CD4-positive, alpha-beta memory T cell (primary cell): Measurements from ENCODE around the gene METTL18. TPM values are rescaled to one million over a fixed set of nuclear protein-coding genes. Genes with fewer than 3 reads are reported as not detected.

Experiments used
- CTCF ChIA-PET: fragments of 350-600 bp; sonication (Branson Sonifier 250); formaldehyde crosslinking; loops from one replicate; lab custom pipeline; 2021; ENCODE audit warnings: inconsistent platforms; ENCODE audit not compliant: partially characterized antibody; lab: Charles Lee
- POLR2A ChIA-PET: fragments of 350-600 bp; sonication (Branson Sonifier 250); formaldehyde crosslinking; loops from one replicate; lab custom pipeline; 2021; ENCODE audit not compliant: partially characterized antibody; lab: Charles Lee
- DNase-seq, 5 donors: peaks; one replicate each; pipeline versions ENCODE4 v3.0.0 to v3.0.0-alpha.2; 2020 to 2022; ENCODE audit warnings: mixed read lengths in 1 of 5
- H3K27ac ChIP-seq: one replicate; pipeline ENCODE4 v1.7.0; 2013; ENCODE audit warnings: low read depth, low read length
- H3K27me3 ChIP-seq: 2 replicates; pipeline ENCODE4 v1.7.0; 2013; ENCODE audit warnings: mild to moderate bottlenecking, low read length, moderate library complexity; ENCODE audit not compliant: insufficient read depth
- H3K36me3 ChIP-seq: 2 replicates; pipeline ENCODE4 v1.7.0; 2013; ENCODE audit warnings: mild to moderate bottlenecking, low read length, moderate library complexity; ENCODE audit not compliant: insufficient read depth
- H3K4me1 ChIP-seq: 2 replicates; pipeline ENCODE4 v1.7.0; 2013; ENCODE audit warnings: mild to moderate bottlenecking, low read length, moderate library complexity; ENCODE audit not compliant: insufficient read depth
- H3K4me3 ChIP-seq, 2 donors: one replicate each; pipeline ENCODE4 v1.7.0; 2013; ENCODE audit warnings: low read length in 2 of 2, mild to moderate bottlenecking in 1 of 2
- H3K9me3 ChIP-seq, 2 donors: one replicate each; pipeline ENCODE4 v1.7.0; 2013; ENCODE audit warnings: low read length in 2 of 2, control low read depth in 1 of 2; ENCODE audit not compliant: control insufficient read depth in 1 of 2
- H3K27ac Mint-ChIP-seq, 7 donors: one replicate each; pipeline ENCODE4 v1.8.0; 2020 to 2021; ENCODE audit warnings: mixed read lengths in 7 of 7, mild to moderate bottlenecking in 6 of 7, inconsistent platforms in 3 of 7, moderate library complexity in 3 of 7
- H3K27me3 Mint-ChIP-seq, 2 donors: one replicate each; pipeline ENCODE4 v1.8.0; 2020 to 2021; ENCODE audit warnings: mixed read lengths in 2 of 2
- H3K36me3 Mint-ChIP-seq, 2 donors: one replicate each; pipeline ENCODE4 v1.8.0; 2020 to 2021; ENCODE audit warnings: mixed read lengths in 2 of 2, inconsistent platforms in 1 of 2, mild to moderate bottlenecking in 1 of 2
- H3K4me1 Mint-ChIP-seq, 4 donors: one replicate each; pipeline ENCODE4 v1.8.0; 2020 to 2021; ENCODE audit warnings: mixed read lengths in 4 of 4, mild to moderate bottlenecking in 1 of 4
- H3K4me3 Mint-ChIP-seq, 8 donors: one replicate each; pipeline ENCODE4 v1.8.0; 2020 to 2021; ENCODE audit warnings: mixed read lengths in 8 of 8, mild to moderate bottlenecking in 7 of 8, moderate library complexity in 6 of 8, inconsistent platforms in 3 of 8
- H3K9me3 Mint-ChIP-seq, 8 donors: one replicate each; pipeline ENCODE4 v1.8.0; 2020 to 2021; ENCODE audit warnings: mixed read lengths in 8 of 8, mild to moderate bottlenecking in 5 of 8, inconsistent platforms in 3 of 8, moderate library complexity in 1 of 8
- intact Hi-C: fragments of 100-400 bp; cut with micrococcal nuclease; formaldehyde crosslinking; loops from one replicate; pipeline ENCODE4 v1.15.1; 2023
- polyA plus RNA-seq, 2 donors: library from polyadenylated mRNA; unstranded; fragments of 300-500 nt; fragmentation: Illumina TruSeq; gene quantifications; one replicate each; pipeline ENCODE4 v1.2.3, GENCODE V29; 2021
- total RNA-seq, 2 experiments: library from RNA; stranded (reverse); gene quantifications; one replicate each; pipeline ENCODE4 v1.2.3, GENCODE V29; 2021

METTL18 gene
- total RNA-seq (10 to 100 TPM; 21.0 to 23.8 TPM), polyA plus RNA-seq (10 to 100 TPM; 16.9 to 31.0 TPM)

DNA sequence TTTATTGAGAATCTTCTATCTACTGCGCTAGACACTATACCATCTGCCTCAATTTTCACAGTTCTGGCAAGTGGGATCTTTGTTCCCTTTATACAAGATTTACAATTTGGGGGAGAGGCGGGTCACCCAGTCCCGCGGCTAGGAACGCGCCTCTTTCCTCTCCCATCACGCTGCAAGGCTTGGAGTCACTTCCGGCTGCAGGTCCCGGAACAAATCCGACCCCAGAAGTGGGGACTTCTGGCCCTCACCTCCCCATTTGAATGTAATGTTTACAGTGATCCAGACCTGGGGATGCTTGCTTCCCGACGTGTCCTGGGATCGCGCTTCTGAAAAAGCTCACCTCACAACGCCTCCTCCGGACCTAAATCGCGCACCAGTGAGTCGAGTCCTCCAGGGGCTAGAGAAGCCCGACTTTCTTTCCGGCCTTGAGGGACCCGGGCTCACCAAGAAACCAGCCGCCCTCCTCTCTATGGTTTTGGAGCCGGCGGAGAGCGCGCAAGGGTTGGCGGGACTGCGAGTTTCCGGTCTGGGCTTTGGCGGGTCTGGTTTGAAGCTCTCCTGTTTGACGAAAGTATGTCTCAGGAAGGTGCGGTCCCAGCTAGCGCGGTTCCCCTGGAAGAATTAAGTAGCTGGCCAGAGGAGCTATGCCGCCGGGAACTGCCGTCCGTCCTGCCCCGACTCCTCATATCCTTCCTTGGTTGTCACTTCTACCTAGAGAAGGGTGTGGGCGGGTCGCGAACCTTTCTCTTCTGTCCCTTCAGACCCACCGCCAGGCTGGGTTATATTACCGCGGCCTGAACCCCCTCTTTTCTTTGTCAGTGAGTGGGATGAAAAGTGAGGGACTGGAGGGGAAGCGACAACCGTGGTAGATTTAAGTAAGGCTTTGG is at the start of gene METTL18:
Gene METTL18, minus strand, starts transcription at position 378 of the 887 bp plus-strand sequence. CDS start 1,212 bp downstream, outside the sequence.
- H3K36me3 Mint-ChIP-seq = peaks cover 15 to 33% of the 10 kb centered on the region in 2 donors
- Histone ChIP-seq H3K9me3 (no peaks in the 10 kb centered on the region), H3K4me1 (peaks cover 30% of the 10 kb centered on the region), H3K27ac (peak within 1 kb of the TSS; percentile 93), H3K27me3 (no peaks in the 10 kb centered on the region), H3K4me3 (peak within 1 kb of the TSS; percentile 90 to 93), H3K36me3 (no peaks in the 10 kb centered on the region)
- H3K27me3 Mint-ChIP-seq = no peaks in the 10 kb centered on the region
- peaks cover 36 to 56% (median 48%) of the 10 kb centered on the region in 4 donors for H3K4me1 Mint-ChIP-seq
- POLR2A ChIA-PET = interaction anchor here (0.6 to 4.2 kb wide), 13 partner anchors 8 to 1987 kb away, joined by 3 to 57 read pairs (median 4); partner anchors contain the start of genes BLZF1, METTL13, NME7 and SCYL3
- peak; percentile 92 to 95 (median 93) for DNase-seq
- intact Hi-C loops = loop anchor here (1.0 to 10.0 kb wide), 11 partner anchors 84 to 1858 kb away; partner anchors contain the start of genes ATP1B1, BLZF1, DCAF6 and F5
- H3K27ac Mint-ChIP-seq = peak within 1 kb of the TSS; percentile 90 to 100 (median 99)
- CTCF ChIA-PET = interaction anchor here (0.8 to 2.3 kb wide), 8 partner anchors 10 to 1690 kb away, joined by 3 to 9 read pairs (median 5); partner anchors contain the start of genes F5, PRRC2C and SCYL3
- H3K9me3 Mint-ChIP-seq = peaks cover 0 to 1% (median 0%) of the 10 kb centered on the region in 8 donors
- peak within 1 kb of the TSS; percentile 96 to 100 (median 98) for H3K4me3 Mint-ChIP-seq

DNA sequence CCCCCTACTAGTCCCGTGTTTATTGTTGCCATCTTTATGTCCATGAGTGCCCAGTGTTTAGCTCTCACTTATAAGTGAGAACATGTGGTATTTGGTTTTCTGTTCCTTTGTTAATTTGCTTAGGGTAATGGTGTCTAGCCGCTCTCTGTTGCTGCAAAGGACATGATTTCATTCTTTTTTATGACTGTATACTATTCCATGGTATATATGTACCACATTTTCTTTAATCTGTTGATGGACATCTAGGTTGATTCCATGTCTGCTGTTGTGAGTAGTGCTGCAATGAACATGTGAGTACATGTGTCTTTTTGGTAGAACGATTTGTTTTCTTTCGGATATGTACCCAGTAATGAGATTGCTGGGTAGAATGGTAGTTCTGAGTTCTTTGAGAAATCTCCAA is 44.2 kb upstream of the METTL18 start:
- CTCF ChIA-PET = no interaction called here
- H3K27me3 ChIP-seq = no peaks in the 10 kb centered on the region
- no peaks in the 10 kb centered on the region for H3K9me3 ChIP-seq
- peaks cover 2 to 28% (median 24%) of the 10 kb centered on the region in 8 donors for H3K9me3 Mint-ChIP-seq
- no peak overlapping the region for H3K4me3 ChIP-seq
- peaks cover 0 to 1% (median 0%) of the 10 kb centered on the region in 4 donors for H3K4me1 Mint-ChIP-seq
- no peak overlapping the region for H3K27ac ChIP-seq
- no peaks in the 10 kb centered on the region for H3K27me3 Mint-ChIP-seq
- no peaks in the 10 kb centered on the region for H3K4me1 ChIP-seq
- DNase-seq = no peak
- H3K27ac Mint-ChIP-seq = no peak overlapping the region
- peaks cover 40 to 48% of the 10 kb centered on the region in 2 donors for H3K36me3 Mint-ChIP-seq
- peak overlapping the region in 1 of 8 donors; percentile 42 for H3K4me3 Mint-ChIP-seq
- POLR2A ChIA-PET = no interaction called here
- no peaks in the 10 kb centered on the region for H3K36me3 ChIP-seq
- intact Hi-C loops = no loop called here

DNA sequence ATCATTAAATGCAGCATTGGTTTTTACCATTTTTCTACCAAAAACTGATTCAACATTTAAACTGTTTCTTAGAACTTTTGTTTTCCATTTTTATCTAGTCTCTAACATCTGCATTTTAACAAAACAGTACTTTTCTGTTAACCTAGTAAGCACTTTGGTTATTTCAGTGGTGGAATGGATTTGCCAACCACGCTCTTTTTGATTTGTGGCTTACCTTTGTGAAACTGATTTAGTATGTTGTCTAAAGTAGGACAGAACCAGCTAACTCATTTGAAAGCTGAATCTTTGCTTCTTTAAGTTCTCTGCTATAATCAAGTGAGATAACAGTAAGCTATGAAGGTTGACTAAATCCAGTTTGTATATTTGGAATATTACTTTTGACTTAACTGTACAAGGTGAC is 41.5 kb upstream of the METTL18 start:
- DNase-seq = no peak
- Mint-ChIP-seq H3K4me1 (peaks cover 0 to 1% (median 0%) of the 10 kb centered on the region in 4 donors), H3K27ac (no peak overlapping the region), H3K4me3 (no peak overlapping the region), H3K9me3 (peaks cover 2 to 24% (median 19%) of the 10 kb centered on the region in 8 donors), H3K27me3 (no peaks in the 10 kb centered on the region), H3K36me3 (peaks cover 33 to 38% of the 10 kb centered on the region in 2 donors)
- POLR2A ChIA-PET = no interaction called here
- no peaks in the 10 kb centered on the region for H3K4me1 ChIP-seq
- H3K4me3 ChIP-seq = no peak overlapping the region
- intact Hi-C loops = no loop called here
- CTCF ChIA-PET = no interaction called here
- H3K27me3 ChIP-seq = no peaks in the 10 kb centered on the region
- no peaks in the 10 kb centered on the region for H3K9me3 ChIP-seq
- no peaks in the 10 kb centered on the region for H3K36me3 ChIP-seq
- no peak overlapping the region for H3K27ac ChIP-seq

DNA sequence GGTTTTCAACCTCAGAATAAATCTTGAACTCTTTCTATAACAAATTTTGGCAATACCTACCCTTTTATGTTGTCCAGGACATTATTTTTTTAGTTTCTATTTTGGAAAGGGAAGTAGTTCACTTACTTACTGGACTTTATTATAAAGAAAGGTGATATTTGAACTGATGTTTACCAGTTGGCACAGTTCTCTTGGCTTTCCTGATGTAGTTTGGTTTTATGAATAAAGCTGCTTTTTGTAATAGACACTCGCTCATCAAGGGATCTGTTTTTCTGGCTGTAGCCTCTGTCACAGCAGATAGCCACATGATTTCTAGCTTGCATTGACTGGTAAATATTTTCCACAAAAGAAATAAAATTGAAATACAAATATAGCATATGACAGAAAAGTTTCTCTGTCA is 40.9 kb upstream of the METTL18 start:
- intact Hi-C loops = no loop called here
- H3K4me3 ChIP-seq = no peak overlapping the region
- peaks cover 2 to 18% (median 13%) of the 10 kb centered on the region in 8 donors for H3K9me3 Mint-ChIP-seq
- POLR2A ChIA-PET = no interaction called here
- H3K27me3 ChIP-seq = no peaks in the 10 kb centered on the region
- no peak overlapping the region for H3K4me3 Mint-ChIP-seq
- CTCF ChIA-PET = no interaction called here
- no peak overlapping the region for H3K27ac ChIP-seq
- peaks cover 32 to 38% of the 10 kb centered on the region in 2 donors for H3K36me3 Mint-ChIP-seq
- H3K9me3 ChIP-seq = no peaks in the 10 kb centered on the region
- H3K4me1 Mint-ChIP-seq = peaks cover 0 to 1% (median 0%) of the 10 kb centered on the region in 4 donors
- H3K36me3 ChIP-seq = no peaks in the 10 kb centered on the region
- no peaks in the 10 kb centered on the region for H3K4me1 ChIP-seq
- H3K27ac Mint-ChIP-seq = peak overlapping the region in 1 of 7 donors; percentile 24
- no peak for DNase-seq
- no peaks in the 10 kb centered on the region for H3K27me3 Mint-ChIP-seq

DNA sequence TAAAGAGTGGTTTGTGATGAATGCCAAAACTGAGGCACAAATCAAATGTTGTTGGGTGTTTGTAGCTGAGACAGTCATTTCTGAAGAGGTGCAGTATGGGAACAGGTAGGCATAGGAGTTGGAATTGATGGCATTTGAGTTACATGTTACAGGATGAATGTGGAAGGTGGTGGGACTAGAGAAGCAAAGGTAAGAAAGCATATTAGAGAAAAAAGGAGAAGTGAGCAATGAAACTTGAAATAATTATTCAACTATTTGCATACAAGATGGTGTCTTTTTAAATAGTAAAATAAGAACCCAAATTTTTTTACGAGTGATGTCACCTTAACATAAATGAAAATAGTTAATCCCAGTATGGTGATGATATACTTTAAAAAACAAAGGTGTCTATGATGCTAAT is 40.2 kb upstream of the METTL18 start:
- Mint-ChIP-seq H3K9me3 (peaks cover 2 to 13% (median 8%) of the 10 kb centered on the region in 8 donors), H3K27me3 (no peaks in the 10 kb centered on the region), H3K4me3 (no peak overlapping the region), H3K27ac (no peak overlapping the region), H3K36me3 (peaks cover 29 to 35% of the 10 kb centered on the region in 2 donors), H3K4me1 (peaks cover 0 to 1% (median 0%) of the 10 kb centered on the region in 4 donors)
- DNase-seq = no peak
- Histone ChIP-seq H3K27ac (no peak overlapping the region), H3K27me3 (no peaks in the 10 kb centered on the region), H3K4me1 (no peaks in the 10 kb centered on the region), H3K4me3 (no peak overlapping the region), H3K36me3 (no peaks in the 10 kb centered on the region), H3K9me3 (no peaks in the 10 kb centered on the region)
- POLR2A ChIA-PET = no interaction called here
- CTCF ChIA-PET = no interaction called here
- intact Hi-C loops = no loop called here

DNA sequence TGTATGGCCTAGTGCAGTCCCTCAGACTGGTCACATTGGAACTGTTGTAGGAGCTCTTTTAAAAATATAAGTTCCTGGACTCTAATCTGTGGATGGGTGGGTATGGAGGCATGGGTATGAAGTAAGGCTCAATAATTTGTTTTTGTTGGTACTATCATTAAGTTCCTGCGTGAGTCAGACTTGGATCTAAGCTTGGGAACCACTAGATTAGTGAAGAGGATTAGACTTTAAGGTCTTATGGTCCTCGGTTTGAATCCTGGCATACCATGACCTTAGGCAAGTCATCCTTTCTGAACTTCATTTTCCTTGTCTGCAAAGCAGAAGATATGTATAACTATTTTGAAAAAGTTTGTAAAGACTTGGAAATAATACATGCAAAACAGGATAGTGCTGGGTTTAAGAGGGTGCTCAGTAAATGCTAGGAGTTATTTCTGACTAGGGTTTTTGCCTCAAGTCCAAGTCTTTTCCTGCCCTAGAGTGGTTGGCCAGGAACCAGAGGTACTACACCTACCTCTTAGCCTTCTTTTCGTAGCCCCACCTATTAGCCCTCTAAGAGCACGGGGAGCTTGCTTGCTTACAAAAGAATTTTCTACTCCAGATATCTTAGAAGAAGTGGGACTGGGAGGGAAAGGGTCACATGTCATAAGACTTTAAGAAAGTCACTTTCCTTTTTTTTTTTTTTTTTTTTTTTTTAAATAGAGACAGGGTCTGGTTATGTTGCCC is 38.6 kb upstream of the METTL18 start:
- Mint-ChIP-seq H3K36me3 (peaks cover 21 to 22% of the 10 kb centered on the region in 2 donors), H3K4me3 (no peak overlapping the region), H3K4me1 (peaks cover 0 to 1% (median 0%) of the 10 kb centered on the region in 4 donors), H3K9me3 (no peaks in the 10 kb centered on the region), H3K27me3 (no peaks in the 10 kb centered on the region), H3K27ac (no peak overlapping the region)
- no peaks in the 10 kb centered on the region for H3K9me3 ChIP-seq
- H3K4me1 ChIP-seq = no peaks in the 10 kb centered on the region
- ChIA-PET POLR2A (no interaction called here), CTCF (interaction anchor here (1.2 kb wide), 1 partner anchor 24 kb away, joined by 3 read pairs; no protein-coding TSS in a partner anchor)
- intact Hi-C loops = no loop called here
- no peak for DNase-seq
- H3K4me3 ChIP-seq = no peak overlapping the region
- no peaks in the 10 kb centered on the region for H3K27me3 ChIP-seq
- H3K36me3 ChIP-seq = peaks cover under 1% of the 10 kb centered on the region
- H3K27ac ChIP-seq = no peak overlapping the region
